ENCODE results near the gene B3GALNT1.

DNA sequence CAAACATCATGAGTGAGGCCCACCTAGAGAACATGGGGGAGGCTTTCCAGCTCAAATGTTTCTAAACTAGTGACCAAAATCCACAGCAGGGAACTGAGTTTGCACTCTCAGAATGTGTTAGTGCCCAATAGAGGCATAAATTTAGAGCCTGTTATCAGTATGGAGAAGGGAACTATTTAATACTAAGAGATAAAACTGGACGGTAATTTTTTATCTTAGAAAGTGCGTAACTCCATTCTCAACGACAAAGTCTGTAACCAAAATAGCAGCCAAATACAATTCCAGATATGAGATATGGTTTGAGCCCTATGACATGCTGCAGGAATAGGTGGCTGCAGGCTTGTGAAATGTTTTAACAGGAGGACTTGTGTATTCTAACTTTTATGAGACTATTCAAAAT is 3.5 kb downstream of the B3GALNT1 start:
- TF ChIP-seq, protein P1, sequence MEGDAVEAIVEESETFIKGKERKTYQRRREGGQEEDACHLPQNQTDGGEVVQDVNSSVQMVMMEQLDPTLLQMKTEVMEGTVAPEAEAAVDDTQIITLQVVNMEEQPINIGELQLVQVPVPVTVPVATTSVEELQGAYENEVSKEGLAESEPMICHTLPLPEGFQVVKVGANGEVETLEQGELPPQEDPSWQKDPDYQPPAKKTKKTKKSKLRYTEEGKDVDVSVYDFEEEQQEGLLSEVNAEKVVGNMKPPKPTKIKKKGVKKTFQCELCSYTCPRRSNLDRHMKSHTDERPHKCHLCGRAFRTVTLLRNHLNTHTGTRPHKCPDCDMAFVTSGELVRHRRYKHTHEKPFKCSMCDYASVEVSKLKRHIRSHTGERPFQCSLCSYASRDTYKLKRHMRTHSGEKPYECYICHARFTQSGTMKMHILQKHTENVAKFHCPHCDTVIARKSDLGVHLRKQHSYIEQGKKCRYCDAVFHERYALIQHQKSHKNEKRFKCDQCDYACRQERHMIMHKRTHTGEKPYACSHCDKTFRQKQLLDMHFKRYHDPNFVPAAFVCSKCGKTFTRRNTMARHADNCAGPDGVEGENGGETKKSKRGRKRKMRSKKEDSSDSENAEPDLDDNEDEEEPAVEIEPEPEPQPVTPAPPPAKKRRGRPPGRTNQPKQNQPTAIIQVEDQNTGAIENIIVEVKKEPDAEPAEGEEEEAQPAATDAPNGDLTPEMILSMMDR (IDR thresholded peaks at IDR 0.05), result no peak
- no peak for TF ChIP-seq POLR2A (IDR thresholded peaks at IDR 0.05)

All from thyroid gland (tissue), 4 donors.